ENCODE results near the gene DNAJC1. TPM values are rescaled to one million over a fixed set of nuclear protein-coding genes. Genes with fewer than 3 reads are reported as not detected.

DNAJC1 gene
- total and polyA plus RNA-seq, 2 experiments from 2014 or later, result 32.6 to 57.1 TPM

DNA sequence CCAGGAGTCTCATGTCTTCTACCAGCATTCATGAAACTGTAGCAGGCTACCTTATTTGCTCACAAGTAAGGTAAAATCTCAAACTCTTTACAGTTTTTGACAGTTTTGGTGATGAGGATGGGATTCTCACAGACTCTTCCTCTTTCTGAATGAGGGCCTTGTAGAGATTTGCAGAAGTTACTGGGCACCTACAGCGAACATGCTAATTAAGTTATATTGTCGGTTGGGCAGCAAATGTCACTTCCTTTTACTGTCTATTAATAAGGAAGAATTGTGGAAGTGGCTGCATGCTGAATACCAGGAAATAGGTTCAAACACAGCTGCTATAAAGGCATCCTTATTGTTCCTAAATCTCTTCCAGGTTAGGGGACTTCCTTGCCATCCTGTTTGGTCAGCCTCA is 189.6 kb downstream of the DNAJC1 start:
- Histone ChIP-seq H3K36me3 (no peaks in the 10 kb centered on the region), H3K27me3 (no peaks in the 10 kb centered on the region), H3K27ac (no peak overlapping the region), H3K4me1 (ENCODE audit: low read depth) (no peaks in the 10 kb centered on the region), H3K9me3 (ENCODE audit: low read depth) (no peaks in the 10 kb centered on the region), H3K4me3 (no peak overlapping the region)
- TF ChIP-seq CTCF (IDR thresholded peaks at IDR 0.05; ENCODE audit: low read depth, low read length), result no peak
- no peak for DNase-seq (ENCODE audit: low read depth in 1 of 2, low spot score in 1 of 2)

GRCh38 chr10:21811245-21811585 is 192.3 kb downstream of the DNAJC1 start:
- no peak overlapping the region for H3K4me3 ChIP-seq
- no peaks in the 10 kb centered on the region for H3K27me3 ChIP-seq
- H3K9me3 ChIP-seq (ENCODE audit: low read depth), result no peaks in the 10 kb centered on the region
- no peaks in the 10 kb centered on the region for H3K36me3 ChIP-seq
- no peak overlapping the region for H3K27ac ChIP-seq
- DNase-seq (ENCODE audit: low read depth in 1 of 2, low spot score in 1 of 2), result peak in 1 of 2 donors; percentile 62
- peaks cover 16% of the 10 kb centered on the region for H3K4me1 ChIP-seq (ENCODE audit: low read depth)
- TF ChIP-seq CTCF (IDR thresholded peaks at IDR 0.05; ENCODE audit: low read depth, low read length), result no peak

DNA sequence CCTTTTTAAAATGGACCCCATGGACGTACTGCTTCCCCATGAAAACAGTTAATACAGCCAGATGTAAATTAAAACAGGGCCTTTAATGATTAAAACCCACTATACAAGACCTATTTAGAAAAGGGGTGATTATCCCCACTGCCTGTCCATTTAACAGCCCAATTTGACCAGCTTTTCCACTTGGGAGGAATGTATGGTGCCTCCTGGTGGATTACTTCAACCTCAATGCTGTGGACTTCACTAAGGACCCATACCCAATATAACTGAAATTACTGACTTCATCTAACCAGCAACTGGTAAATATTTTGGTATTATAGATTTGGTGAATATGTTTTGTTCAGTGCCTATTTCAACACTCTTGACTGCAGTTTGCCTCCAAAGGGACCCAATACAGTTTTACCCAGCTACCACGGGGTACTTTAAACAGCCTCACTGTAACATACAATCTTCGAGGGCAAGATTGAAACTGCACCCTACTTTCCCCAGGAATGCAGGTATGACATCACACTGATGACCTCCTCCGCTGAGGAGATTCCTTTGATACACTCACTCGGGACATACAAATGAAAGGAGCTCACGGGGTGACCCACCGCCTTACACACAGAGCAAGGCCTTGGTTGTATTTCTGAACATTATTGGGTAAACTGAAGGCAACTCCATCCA is 192.8 kb downstream of the DNAJC1 start:
- Histone ChIP-seq H3K4me3 (no peak overlapping the region), H3K27ac (no peak overlapping the region), H3K36me3 (no peaks in the 10 kb centered on the region), H3K4me1 (ENCODE audit: low read depth) (peaks cover 17% of the 10 kb centered on the region), H3K9me3 (ENCODE audit: low read depth) (no peaks in the 10 kb centered on the region), H3K27me3 (no peaks in the 10 kb centered on the region)
- no peak for TF ChIP-seq CTCF (IDR thresholded peaks at IDR 0.05; ENCODE audit: low read depth, low read length)
- DNase-seq (ENCODE audit: low read depth in 1 of 2, low spot score in 1 of 2), result no peak

- no peaks in the 10 kb centered on the region for H3K36me3 ChIP-seq
- no peak for DNase-seq (ENCODE audit: low read depth in 1 of 2, low spot score in 1 of 2)
- TF ChIP-seq CTCF (IDR thresholded peaks at IDR 0.05; ENCODE audit: low read depth, low read length), result no peak
These were observed 195.0 kb downstream of the DNAJC1 start for GRCh38 chr10:21808550-21808949.

GRCh38 chr10:21807180-21807579 is 196.3 kb downstream of the DNAJC1 start:
- no peak overlapping the region for H3K4me3 ChIP-seq
- TF ChIP-seq CTCF (IDR thresholded peaks at IDR 0.05; ENCODE audit: low read depth, low read length), result no peak
- H3K4me1 ChIP-seq (ENCODE audit: low read depth), result peaks cover 26% of the 10 kb centered on the region
- DNase-seq (ENCODE audit: low read depth in 1 of 2, low spot score in 1 of 2), result peak in 1 of 2 donors; percentile 13
- H3K27me3 ChIP-seq, result no peaks in the 10 kb centered on the region
- H3K36me3 ChIP-seq, result no peaks in the 10 kb centered on the region
- peak overlapping the region; percentile 65 for H3K27ac ChIP-seq
- no peaks in the 10 kb centered on the region for H3K9me3 ChIP-seq (ENCODE audit: low read depth)

More at GRCh38 chr10:21808550-21808949, 195.0 kb downstream of the DNAJC1 start:
- Histone ChIP-seq H3K27me3 (no peaks in the 10 kb centered on the region), H3K4me1 (ENCODE audit: low read depth) (peaks cover 17% of the 10 kb centered on the region), H3K9me3 (ENCODE audit: low read depth) (no peaks in the 10 kb centered on the region), H3K27ac (no peak overlapping the region), H3K4me3 (no peak overlapping the region)
